HEK293 (cell line): ENCODE data around the gene LSMEM2.
A peak's percentile ranks its signal among the peaks of the same experiment; 100 is the strongest.

ENCODE experiments used
- BCL11A ChIP-seq: fragments of 450-650 bp; formaldehyde crosslinking; IDR thresholded peaks from 2 replicates; pipeline ENCODE4 v1.5.1; 2016; ENCODE audit warnings: low read depth, missing biosample characterization, missing genetic modification characterization
- BCL11B ChIP-seq: fragments of 450-650 bp; formaldehyde crosslinking; IDR thresholded peaks from 2 replicates; pipeline ENCODE4 v1.5.1; 2016; ENCODE audit warnings: low read depth, missing biosample characterization, missing genetic modification characterization
- GLI2 ChIP-seq: fragments of 450-650 bp; formaldehyde crosslinking; IDR thresholded peaks from 2 replicates; pipeline ENCODE4; 2017; ENCODE audit warnings: missing biosample characterization, missing genetic modification characterization, low read depth, borderline replicate concordance
- GLI4 ChIP-seq: fragments of 450-650 bp; formaldehyde crosslinking; IDR thresholded peaks from 2 replicates; pipeline ENCODE4 v1.5.1; 2016; ENCODE audit warnings: missing biosample characterization, missing genetic modification characterization
- MZF1 ChIP-seq: fragments of 450-650 bp; formaldehyde crosslinking; IDR thresholded peaks from 2 replicates; pipeline ENCODE4 v1.5.1; 2017; ENCODE audit warnings: missing biosample characterization, missing genetic modification characterization, borderline replicate concordance
- PRDM1 ChIP-seq: fragments of 450-650 bp; formaldehyde crosslinking; IDR thresholded peaks from 2 replicates; pipeline ENCODE4; 2016; ENCODE audit warnings: missing biosample characterization, missing genetic modification characterization
- SP7 ChIP-seq: fragments of 450-650 bp; formaldehyde crosslinking; IDR thresholded peaks from 2 replicates; pipeline ENCODE4 v1.5.1; 2016; ENCODE audit warnings: missing biosample characterization, missing genetic modification characterization
- WT1 ChIP-seq: fragments of 450-650 bp; formaldehyde crosslinking; IDR thresholded peaks from 2 replicates; pipeline ENCODE4 v1.5.1; 2016; ENCODE audit warnings: missing biosample characterization, missing genetic modification characterization
- ZBTB17 ChIP-seq: fragments of 450-650 bp; formaldehyde crosslinking; IDR thresholded peaks from 2 replicates; pipeline ENCODE4 v1.5.1; 2016; ENCODE audit warnings: missing biosample characterization, missing genetic modification characterization
- ZNF391 ChIP-seq: fragments of 450-650 bp; formaldehyde crosslinking; IDR thresholded peaks from 2 replicates; pipeline ENCODE4 v1.5.1; 2016; ENCODE audit warnings: low read depth, missing biosample characterization, missing genetic modification characterization, borderline replicate concordance
- ZNF510 ChIP-seq: fragments of 450-650 bp; formaldehyde crosslinking; IDR thresholded peaks from 2 replicates; pipeline ENCODE4 v1.5.1; 2018; ENCODE audit warnings: mild to moderate bottlenecking, missing genetic modification characterization, missing biosample characterization; ENCODE audit not compliant: insufficient replicate concordance
- ZNF521 ChIP-seq: fragments of 450-650 bp; formaldehyde crosslinking; IDR thresholded peaks from 2 replicates; pipeline ENCODE4 v1.5.1; 2017; ENCODE audit warnings: missing biosample characterization, mild to moderate bottlenecking, missing genetic modification characterization
- ZNF677 ChIP-seq: fragments of 450-650 bp; IDR thresholded peaks from 2 replicates; pipeline ENCODE4 v1.5.0; 2018; ENCODE audit warnings: missing biosample characterization, mild to moderate bottlenecking, missing genetic modification characterization, moderate library complexity
- ZNF791 ChIP-seq: fragments of 450-650 bp; formaldehyde crosslinking; IDR thresholded peaks from 2 replicates; pipeline ENCODE4 v1.5.1; 2016; ENCODE audit warnings: missing biosample characterization, missing genetic modification characterization
- ZSCAN30 ChIP-seq: fragments of 450-650 bp; IDR thresholded peaks from 2 replicates; pipeline ENCODE4 v1.5.1; 2018; ENCODE audit warnings: missing biosample characterization, mild to moderate bottlenecking, missing genetic modification characterization, moderate library complexity
- TF ChIP-seq, protein P1 (sequence below): fragments of 450-650 bp; formaldehyde crosslinking; IDR thresholded peaks from 2 replicates; pipeline ENCODE4 v1.5.1; 2016; ENCODE audit warnings: missing biosample characterization, missing genetic modification characterization, borderline replicate concordance
- TF ChIP-seq, protein P2 (sequence below): IDR thresholded peaks from 2 replicates; pipeline ENCODE4 v1.6.1; 2011; ENCODE audit warnings: mild to moderate bottlenecking, low read depth, low read length, borderline replicate concordance
- TF ChIP-seq, protein P3 (sequence below): fragments of 450-650 bp; formaldehyde crosslinking; IDR thresholded peaks from 2 replicates; pipeline ENCODE4 v1.5.1; 2016; ENCODE audit warnings: missing biosample characterization, missing genetic modification characterization
- TF ChIP-seq, protein P4 (sequence below): fragments of 450-650 bp; formaldehyde crosslinking; IDR thresholded peaks from 2 replicates; pipeline ENCODE4 v1.5.1; 2016; ENCODE audit warnings: missing biosample characterization, missing genetic modification characterization
- TF ChIP-seq, protein P5 (sequence below): fragments of 450-650 bp; formaldehyde crosslinking; IDR thresholded peaks from 2 replicates; pipeline ENCODE4 v1.5.1; 2016; ENCODE audit warnings: missing biosample characterization, missing genetic modification characterization
- TF ChIP-seq, protein P6 (sequence below): sonication (generic); formaldehyde crosslinking; IDR thresholded peaks from 2 replicates; pipeline ENCODE4 v1.8.1; 2022; ENCODE audit warnings: mild to moderate bottlenecking, moderate library complexity, missing genetic modification reagents
- TF ChIP-seq, protein P7 (sequence below): fragments of 450-650 bp; formaldehyde crosslinking; IDR thresholded peaks from 2 replicates; pipeline ENCODE4 v1.5.1; 2017; ENCODE audit warnings: missing biosample characterization, mild to moderate bottlenecking, missing genetic modification characterization, moderate library complexity

The LSMEM2 gene

DNA sequence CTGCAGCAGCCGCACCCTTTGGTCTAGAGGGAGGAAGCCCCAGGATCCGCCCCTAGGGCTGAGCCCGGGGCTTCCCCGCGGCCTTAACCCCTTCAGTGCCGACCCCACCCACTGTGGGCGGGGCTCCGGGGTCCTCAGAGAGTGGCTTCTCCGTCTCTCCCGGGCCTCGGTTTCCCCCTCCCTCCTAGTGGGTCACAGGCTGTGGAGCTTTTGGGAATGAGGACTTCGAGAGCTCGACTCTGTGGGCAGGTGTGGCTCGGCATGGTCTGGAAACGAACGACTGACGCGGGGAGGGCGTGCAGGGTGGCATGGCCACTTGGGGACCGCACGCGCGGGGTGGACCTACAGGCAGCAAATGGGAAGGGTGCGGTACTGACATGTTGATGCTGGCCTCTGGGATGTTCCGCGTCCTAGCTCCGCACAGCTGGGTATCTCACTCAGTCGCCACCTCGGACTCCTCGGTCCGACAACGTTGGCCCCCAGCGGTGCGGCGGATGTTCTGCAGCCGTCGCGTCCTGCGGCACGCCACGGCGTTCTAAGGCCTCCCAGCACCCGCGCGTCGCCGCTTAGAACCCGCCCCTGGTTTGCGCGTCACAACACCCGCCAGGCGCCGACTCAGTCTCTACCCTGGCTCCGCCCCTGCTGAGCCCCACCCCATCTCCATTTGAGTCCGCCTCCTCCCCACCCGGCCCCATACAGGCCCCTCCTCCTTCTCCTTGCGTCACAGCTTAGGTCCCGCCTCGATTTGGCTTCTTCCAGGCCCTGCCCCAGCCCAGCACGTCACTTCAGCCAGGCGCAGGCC is 20.1 kb downstream of the LSMEM2 start, which contains the start of the genes HYAL3 and NAA80 (continued):
- TF ChIP-seq, protein P1, sequence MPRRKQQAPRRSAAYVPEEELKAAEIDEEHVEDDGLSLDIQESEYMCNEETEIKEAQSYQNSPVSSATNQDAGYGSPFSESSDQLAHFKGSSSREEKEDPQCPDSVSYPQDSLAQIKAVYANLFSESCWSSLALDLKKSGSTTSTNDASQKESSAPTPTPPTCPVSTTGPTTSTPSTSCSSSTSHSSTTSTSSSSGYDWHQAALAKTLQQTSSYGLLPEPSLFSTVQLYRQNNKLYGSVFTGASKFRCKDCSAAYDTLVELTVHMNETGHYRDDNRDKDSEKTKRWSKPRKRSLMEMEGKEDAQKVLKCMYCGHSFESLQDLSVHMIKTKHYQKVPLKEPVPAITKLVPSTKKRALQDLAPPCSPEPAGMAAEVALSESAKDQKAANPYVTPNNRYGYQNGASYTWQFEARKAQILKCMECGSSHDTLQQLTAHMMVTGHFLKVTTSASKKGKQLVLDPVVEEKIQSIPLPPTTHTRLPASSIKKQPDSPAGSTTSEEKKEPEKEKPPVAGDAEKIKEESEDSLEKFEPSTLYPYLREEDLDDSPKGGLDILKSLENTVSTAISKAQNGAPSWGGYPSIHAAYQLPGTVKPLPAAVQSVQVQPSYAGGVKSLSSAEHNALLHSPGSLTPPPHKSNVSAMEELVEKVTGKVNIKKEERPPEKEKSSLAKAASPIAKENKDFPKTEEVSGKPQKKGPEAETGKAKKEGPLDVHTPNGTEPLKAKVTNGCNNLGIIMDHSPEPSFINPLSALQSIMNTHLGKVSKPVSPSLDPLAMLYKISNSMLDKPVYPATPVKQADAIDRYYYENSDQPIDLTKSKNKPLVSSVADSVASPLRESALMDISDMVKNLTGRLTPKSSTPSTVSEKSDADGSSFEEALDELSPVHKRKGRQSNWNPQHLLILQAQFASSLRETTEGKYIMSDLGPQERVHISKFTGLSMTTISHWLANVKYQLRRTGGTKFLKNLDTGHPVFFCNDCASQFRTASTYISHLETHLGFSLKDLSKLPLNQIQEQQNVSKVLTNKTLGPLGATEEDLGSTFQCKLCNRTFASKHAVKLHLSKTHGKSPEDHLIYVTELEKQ (tag by site-specific recombination), result peak; percentile 52; the same call in 1 of the 2 replicates
- TF ChIP-seq ZBTB17 (tag by site-specific recombination), result no peak
- TF ChIP-seq ZNF391 (tag by site-specific recombination), result peak; percentile 80; the same call in 1 of the 2 replicates
- TF ChIP-seq ZNF521, result no peak
- TF ChIP-seq WT1 (tag by site-specific recombination), result no peak
- peak; percentile 62 for TF ChIP-seq SP7 (tag by site-specific recombination)
- TF ChIP-seq GLI4, result no peak
- TF ChIP-seq, protein P2, sequence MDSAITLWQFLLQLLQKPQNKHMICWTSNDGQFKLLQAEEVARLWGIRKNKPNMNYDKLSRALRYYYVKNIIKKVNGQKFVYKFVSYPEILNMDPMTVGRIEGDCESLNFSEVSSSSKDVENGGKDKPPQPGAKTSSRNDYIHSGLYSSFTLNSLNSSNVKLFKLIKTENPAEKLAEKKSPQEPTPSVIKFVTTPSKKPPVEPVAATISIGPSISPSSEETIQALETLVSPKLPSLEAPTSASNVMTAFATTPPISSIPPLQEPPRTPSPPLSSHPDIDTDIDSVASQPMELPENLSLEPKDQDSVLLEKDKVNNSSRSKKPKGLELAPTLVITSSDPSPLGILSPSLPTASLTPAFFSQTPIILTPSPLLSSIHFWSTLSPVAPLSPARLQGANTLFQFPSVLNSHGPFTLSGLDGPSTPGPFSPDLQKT, result no peak
- TF ChIP-seq, protein P3, sequence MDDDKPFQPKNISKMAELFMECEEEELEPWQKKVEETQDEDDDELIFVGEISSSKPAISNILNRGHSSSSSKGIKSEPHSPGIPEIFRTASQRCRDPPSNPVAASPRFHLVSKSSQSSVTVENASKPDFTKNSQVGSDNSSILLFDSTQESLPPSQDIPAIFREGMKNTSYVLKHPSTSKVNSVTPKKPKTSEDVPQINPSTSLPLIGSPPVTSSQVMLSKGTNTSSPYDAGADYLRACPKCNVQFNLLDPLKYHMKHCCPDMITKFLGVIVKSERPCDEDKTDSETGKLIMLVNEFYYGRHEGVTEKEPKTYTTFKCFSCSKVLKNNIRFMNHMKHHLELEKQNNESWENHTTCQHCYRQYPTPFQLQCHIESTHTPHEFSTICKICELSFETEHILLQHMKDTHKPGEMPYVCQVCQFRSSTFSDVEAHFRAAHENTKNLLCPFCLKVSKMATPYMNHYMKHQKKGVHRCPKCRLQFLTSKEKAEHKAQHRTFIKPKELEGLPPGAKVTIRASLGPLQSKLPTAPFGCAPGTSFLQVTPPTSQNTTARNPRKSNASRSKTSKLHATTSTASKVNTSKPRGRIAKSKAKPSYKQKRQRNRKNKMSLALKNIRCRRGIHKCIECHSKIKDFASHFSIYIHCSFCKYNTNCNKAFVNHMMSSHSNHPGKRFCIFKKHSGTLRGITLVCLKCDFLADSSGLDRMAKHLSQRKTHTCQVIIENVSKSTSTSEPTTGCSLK (tag by site-specific recombination), result no peak
- no peak for TF ChIP-seq PRDM1 (tag by site-specific recombination)
- TF ChIP-seq ZNF510 (tag by site-specific recombination), result no peak
- TF ChIP-seq ZNF677 (tag by site-specific recombination), result no peak
- TF ChIP-seq ZNF791 (tag by site-specific recombination), result no peak
- no peak for TF ChIP-seq BCL11A (tag by site-specific recombination)
- TF ChIP-seq GLI2 (tag by site-specific recombination), result no peak
- TF ChIP-seq BCL11B (tag by site-specific recombination), result no peak
- TF ChIP-seq, protein P4, sequence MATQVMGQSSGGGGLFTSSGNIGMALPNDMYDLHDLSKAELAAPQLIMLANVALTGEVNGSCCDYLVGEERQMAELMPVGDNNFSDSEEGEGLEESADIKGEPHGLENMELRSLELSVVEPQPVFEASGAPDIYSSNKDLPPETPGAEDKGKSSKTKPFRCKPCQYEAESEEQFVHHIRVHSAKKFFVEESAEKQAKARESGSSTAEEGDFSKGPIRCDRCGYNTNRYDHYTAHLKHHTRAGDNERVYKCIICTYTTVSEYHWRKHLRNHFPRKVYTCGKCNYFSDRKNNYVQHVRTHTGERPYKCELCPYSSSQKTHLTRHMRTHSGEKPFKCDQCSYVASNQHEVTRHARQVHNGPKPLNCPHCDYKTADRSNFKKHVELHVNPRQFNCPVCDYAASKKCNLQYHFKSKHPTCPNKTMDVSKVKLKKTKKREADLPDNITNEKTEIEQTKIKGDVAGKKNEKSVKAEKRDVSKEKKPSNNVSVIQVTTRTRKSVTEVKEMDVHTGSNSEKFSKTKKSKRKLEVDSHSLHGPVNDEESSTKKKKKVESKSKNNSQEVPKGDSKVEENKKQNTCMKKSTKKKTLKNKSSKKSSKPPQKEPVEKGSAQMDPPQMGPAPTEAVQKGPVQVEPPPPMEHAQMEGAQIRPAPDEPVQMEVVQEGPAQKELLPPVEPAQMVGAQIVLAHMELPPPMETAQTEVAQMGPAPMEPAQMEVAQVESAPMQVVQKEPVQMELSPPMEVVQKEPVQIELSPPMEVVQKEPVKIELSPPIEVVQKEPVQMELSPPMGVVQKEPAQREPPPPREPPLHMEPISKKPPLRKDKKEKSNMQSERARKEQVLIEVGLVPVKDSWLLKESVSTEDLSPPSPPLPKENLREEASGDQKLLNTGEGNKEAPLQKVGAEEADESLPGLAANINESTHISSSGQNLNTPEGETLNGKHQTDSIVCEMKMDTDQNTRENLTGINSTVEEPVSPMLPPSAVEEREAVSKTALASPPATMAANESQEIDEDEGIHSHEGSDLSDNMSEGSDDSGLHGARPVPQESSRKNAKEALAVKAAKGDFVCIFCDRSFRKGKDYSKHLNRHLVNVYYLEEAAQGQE (tag by site-specific recombination), result no peak
- TF ChIP-seq, protein P5, sequence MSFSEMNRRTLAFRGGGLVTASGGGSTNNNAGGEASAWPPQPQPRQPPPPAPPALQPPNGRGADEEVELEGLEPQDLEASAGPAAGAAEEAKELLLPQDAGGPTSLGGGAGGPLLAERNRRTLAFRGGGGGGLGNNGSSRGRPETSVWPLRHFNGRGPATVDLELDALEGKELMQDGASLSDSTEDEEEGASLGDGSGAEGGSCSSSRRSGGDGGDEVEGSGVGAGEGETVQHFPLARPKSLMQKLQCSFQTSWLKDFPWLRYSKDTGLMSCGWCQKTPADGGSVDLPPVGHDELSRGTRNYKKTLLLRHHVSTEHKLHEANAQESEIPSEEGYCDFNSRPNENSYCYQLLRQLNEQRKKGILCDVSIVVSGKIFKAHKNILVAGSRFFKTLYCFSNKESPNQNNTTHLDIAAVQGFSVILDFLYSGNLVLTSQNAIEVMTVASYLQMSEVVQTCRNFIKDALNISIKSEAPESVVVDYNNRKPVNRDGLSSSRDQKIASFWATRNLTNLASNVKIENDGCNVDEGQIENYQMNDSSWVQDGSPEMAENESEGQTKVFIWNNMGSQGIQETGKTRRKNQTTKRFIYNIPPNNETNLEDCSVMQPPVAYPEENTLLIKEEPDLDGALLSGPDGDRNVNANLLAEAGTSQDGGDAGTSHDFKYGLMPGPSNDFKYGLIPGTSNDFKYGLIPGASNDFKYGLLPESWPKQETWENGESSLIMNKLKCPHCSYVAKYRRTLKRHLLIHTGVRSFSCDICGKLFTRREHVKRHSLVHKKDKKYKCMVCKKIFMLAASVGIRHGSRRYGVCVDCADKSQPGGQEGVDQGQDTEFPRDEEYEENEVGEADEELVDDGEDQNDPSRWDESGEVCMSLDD, result peak; percentile 75
- TF ChIP-seq, protein P6, sequence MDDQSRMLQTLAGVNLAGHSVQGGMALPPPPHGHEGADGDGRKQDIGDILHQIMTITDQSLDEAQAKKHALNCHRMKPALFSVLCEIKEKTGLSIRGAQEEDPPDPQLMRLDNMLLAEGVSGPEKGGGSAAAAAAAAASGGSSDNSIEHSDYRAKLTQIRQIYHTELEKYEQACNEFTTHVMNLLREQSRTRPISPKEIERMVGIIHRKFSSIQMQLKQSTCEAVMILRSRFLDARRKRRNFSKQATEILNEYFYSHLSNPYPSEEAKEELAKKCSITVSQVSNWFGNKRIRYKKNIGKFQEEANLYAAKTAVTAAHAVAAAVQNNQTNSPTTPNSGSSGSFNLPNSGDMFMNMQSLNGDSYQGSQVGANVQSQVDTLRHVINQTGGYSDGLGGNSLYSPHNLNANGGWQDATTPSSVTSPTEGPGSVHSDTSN (CRISPR knock-in tag), result no peak
- TF ChIP-seq ZSCAN30 (tag by site-specific recombination), result no peak; the same call in 1 of the 2 replicates
- TF ChIP-seq MZF1 (tag by site-specific recombination), result no peak
- TF ChIP-seq, protein P7, sequence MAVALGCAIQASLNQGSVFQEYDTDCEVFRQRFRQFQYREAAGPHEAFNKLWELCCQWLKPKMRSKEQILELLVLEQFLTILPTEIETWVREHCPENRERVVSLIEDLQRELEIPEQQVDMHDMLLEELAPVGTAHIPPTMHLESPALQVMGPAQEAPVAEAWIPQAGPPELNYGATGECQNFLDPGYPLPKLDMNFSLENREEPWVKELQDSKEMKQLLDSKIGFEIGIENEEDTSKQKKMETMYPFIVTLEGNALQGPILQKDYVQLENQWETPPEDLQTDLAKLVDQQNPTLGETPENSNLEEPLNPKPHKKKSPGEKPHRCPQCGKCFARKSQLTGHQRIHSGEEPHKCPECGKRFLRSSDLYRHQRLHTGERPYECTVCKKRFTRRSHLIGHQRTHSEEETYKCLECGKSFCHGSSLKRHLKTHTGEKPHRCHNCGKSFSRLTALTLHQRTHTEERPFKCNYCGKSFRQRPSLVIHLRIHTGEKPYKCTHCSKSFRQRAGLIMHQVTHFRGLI (tag by site-specific recombination), result no peak
